Cerebellar cortex (tissue), 1 donor: Measurements from ENCODE around the gene TAB2.

Source experiments
- DNase-seq: peaks from one replicate; pipeline ENCODE4 v3.0.0-alpha.2; 2015; ENCODE audit warnings: low spot score

Gene TAB2

GRCh38 chr6:149317644-149318571 lies at the start of gene TAB2:
Gene TAB2, plus strand, starts transcription at chr6:149317712. Its CDS starts 52,286 bp downstream, at chr6:149369998.
- no peak for DNase-seq

- no peak for DNase-seq
These were observed 49.4 kb upstream of the TAB2 start for GRCh38 chr6:149268146-149268545.

GRCh38 chr6:149268768-149269167 lies 48.7 kb upstream of the TAB2 start:
- DNase-seq: no peak

GRCh38 chr6:149270616-149271015 lies 46.9 kb upstream of the TAB2 start:
- DNase-seq: no peak

GRCh38 chr6:149271348-149272340 lies 45.9 kb upstream of the TAB2 start:
- DNase-seq: no peak

- no peak for DNase-seq
These were observed 44.2 kb upstream of the TAB2 start for GRCh38 chr6:149273318-149273717.

GRCh38 chr6:149275621-149276020 lies 41.9 kb upstream of the TAB2 start:
- DNase-seq: no peak

GRCh38 chr6:149277621-149278020 lies 39.9 kb upstream of the TAB2 start:
- no peak for DNase-seq

GRCh38 chr6:149278997-149279396 lies 38.5 kb upstream of the TAB2 start:
- no peak for DNase-seq

- no peak for DNase-seq
These were observed 32.6 kb upstream of the TAB2 start for GRCh38 chr6:149284904-149285303.

- DNase-seq: no peak
These were observed 31.9 kb upstream of the TAB2 start for GRCh38 chr6:149285626-149286025.

- no peak for DNase-seq
These were observed 30.6 kb upstream of the TAB2 start for GRCh38 chr6:149286905-149287304.

- no peak for DNase-seq
These were observed 28.2 kb upstream of the TAB2 start for GRCh38 chr6:149289192-149289781.

GRCh38 chr6:149289966-149290365 lies 27.5 kb upstream of the TAB2 start:
- DNase-seq: no peak

GRCh38 chr6:149293244-149293643 lies 24.3 kb upstream of the TAB2 start:
- DNase-seq: no peak

GRCh38 chr6:149300563-149300962 lies 16.9 kb upstream of the TAB2 start:
- DNase-seq: no peak

- DNase-seq: no peak
These were observed 14.8 kb upstream of the TAB2 start for GRCh38 chr6:149302723-149303122.

GRCh38 chr6:149303468-149303867 lies 14.0 kb upstream of the TAB2 start:
- DNase-seq: no peak

- DNase-seq: no peak
These were observed 12.1 kb upstream of the TAB2 start for GRCh38 chr6:149305372-149305771.

- no peak for DNase-seq
These were observed 10.5 kb upstream of the TAB2 start for GRCh38 chr6:149306967-149307366.

- no peak for DNase-seq
These were observed 6.2 kb upstream of the TAB2 start for GRCh38 chr6:149311293-149311692.

GRCh38 chr6:149311766-149312165 lies 5.7 kb upstream of the TAB2 start:
- no peak for DNase-seq
